Esophagus (tissue), 2 donors: ENCODE measurements around the gene DPH5. TPM values are rescaled to one million over a fixed set of nuclear protein-coding genes. Genes with fewer than 3 reads are reported as not detected.
"Not testable (repeated sequence)": the region's sequence is repeated elsewhere in the genome, so short reads cannot be mapped to it uniquely, and the experiment has no call there.

Source experiments
- H3K27ac ChIP-seq, 2 donors: one replicate each; pipeline ENCODE4 v1.5.1; 2013; ENCODE audit warnings: low read depth in 2 of 2, mild to moderate bottlenecking in 2 of 2, inconsistent platforms in 1 of 2, low read length in 1 of 2, moderate library complexity in 1 of 2
- H3K27me3 ChIP-seq, 2 donors: one replicate each; pipeline ENCODE4 v1.6.1; 2013; ENCODE audit warnings: low read length in 2 of 2, control low read depth in 1 of 2, mild to moderate bottlenecking in 1 of 2; ENCODE audit not compliant: insufficient read depth in 2 of 2, control insufficient read depth in 1 of 2
- H3K36me3 ChIP-seq, 2 donors: one replicate each; pipeline ENCODE4 v1.6.1; 2013; ENCODE audit warnings: low read length in 1 of 2; ENCODE audit not compliant: control insufficient read depth in 2 of 2, insufficient read depth in 2 of 2
- H3K4me1 ChIP-seq, 2 donors: one replicate each; pipeline ENCODE4 v1.6.1; 2013; ENCODE audit warnings: low read length in 1 of 2; ENCODE audit not compliant: control insufficient read depth in 2 of 2, insufficient read depth in 2 of 2
- H3K4me3 ChIP-seq, 2 donors: one replicate each; pipeline ENCODE4 v1.5.1; 2013; ENCODE audit warnings: low read length in 2 of 2, mild to moderate bottlenecking in 2 of 2, low read depth in 1 of 2, moderate library complexity in 1 of 2
- H3K9me3 ChIP-seq, 2 donors: one replicate each; pipeline ENCODE4 v1.6.1; 2013; ENCODE audit warnings: mild to moderate bottlenecking in 2 of 2, low read depth in 1 of 2, low read length in 1 of 2, moderate library complexity in 1 of 2; ENCODE audit not compliant: control insufficient read depth in 2 of 2, insufficient read depth in 1 of 2
- WGBS, 2 donors: extraction: QIAGEN DNeasy Blood & Tissue Kit; methylation state at CpG; one replicate each; pipeline ENCODE4 v1.1.7; 2013; 5-methylcytosine and 5-hydroxymethylcytosine counted together
- polyA plus RNA-seq, 2 donors: library from polyadenylated mRNA; stranded (reverse); fragments of 200-250 nt; gene quantifications; one replicate each; pipeline ENCODE4 v1.2.3, GENCODE V29; 2013
- donor health status: healthy with polysubstance abuse.
- donor health status: Bipolar disorder and iron deficiency.

Gene DPH5
- polyA plus RNA-seq, 2 donors, result 18.3 to 19.5 TPM

DNA sequence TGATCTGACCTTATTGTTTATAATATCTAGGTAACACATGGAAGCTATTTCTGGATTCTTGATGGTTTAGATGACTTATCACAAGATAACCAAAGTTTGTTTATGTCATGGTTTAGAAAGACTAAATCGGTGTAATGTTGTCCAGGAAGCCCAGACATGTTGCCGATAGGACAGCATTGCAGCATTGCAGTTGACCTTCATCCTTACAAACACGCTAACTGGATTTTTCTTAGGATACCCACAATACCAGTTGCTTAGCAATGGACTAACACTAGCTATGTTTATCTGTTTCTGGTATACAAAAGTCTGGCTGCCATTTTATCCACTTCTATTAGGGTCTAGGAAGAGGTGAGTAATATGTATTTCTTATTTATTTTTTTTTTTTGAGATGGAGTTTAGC is 11.7 kb upstream of the DPH5 start:
- Histone ChIP-seq H3K27ac (no peak overlapping the region), H3K9me3 (peaks cover 7 to 8% of the 10 kb centered on the region in 2 donors), H3K4me3 (no peak overlapping the region), H3K4me1 (peaks cover 0 to 2% of the 10 kb centered on the region in 2 donors), H3K27me3 (no peaks in the 10 kb centered on the region), H3K36me3 (no peaks in the 10 kb centered on the region)
- 88 to 89% methylated on average over 3 of the region's 3 CpGs for WGBS, 2 donors

GRCh38 chr1:101033017-101033416 is 7.4 kb upstream of the DPH5 start:
- no peaks in the 10 kb centered on the region for H3K27me3 ChIP-seq
- 96 to 98% methylated on average over 2 of the region's 2 CpGs for WGBS, 2 donors
- no peak overlapping the region for H3K27ac ChIP-seq
- H3K4me1 ChIP-seq, result no peaks in the 10 kb centered on the region
- H3K9me3 ChIP-seq, result no peaks in the 10 kb centered on the region
- no peak overlapping the region for H3K4me3 ChIP-seq
- no peaks in the 10 kb centered on the region for H3K36me3 ChIP-seq

DNA sequence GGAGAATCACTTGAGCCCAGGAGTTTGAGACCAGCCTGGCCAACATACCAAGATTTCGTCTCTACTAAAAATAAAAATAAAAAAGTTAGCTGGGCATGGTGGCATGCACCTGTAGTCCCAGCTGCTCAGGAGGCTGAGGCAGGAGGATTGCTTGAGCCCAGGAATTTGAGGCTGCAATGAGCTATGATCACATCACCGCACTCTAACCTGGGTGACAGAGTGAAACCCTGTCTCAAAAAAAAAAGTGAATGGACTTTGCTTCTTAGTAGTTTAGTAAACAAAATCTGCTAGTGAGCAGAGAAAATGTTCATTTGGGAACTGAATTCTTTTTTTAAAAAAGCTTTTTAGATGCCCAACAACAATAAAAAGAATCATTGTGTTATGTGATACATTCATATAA is 6.5 kb upstream of the DPH5 start:
- H3K36me3 ChIP-seq, H3K4me3 ChIP-seq, H3K27ac ChIP-seq, H3K9me3 ChIP-seq, H3K4me1 ChIP-seq, H3K27me3 ChIP-seq: not testable (repeated sequence)
- 98% methylated on average over 2 of the region's 2 CpGs for WGBS, 2 donors

DNA sequence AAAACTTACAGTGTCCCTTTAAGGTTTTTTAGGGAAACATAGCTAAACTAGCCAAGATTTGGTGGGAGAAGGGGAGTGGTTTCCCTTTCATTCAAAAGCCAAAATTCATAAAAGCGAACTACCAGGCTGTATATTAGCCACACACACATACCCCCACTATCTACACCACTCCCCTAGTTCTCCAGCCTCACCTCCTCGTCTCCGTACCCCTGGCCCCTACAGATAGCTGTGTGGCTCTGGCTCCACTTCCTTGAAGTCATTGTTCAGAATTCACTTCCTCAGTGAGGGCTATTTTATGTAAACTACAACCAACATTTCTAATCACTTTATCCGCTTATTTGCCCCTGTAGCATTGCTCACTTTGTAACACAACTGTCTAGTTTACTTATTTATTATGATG is 5.3 kb upstream of the DPH5 start:
- H3K4me1 ChIP-seq, result no peaks in the 10 kb centered on the region
- H3K4me3 ChIP-seq, result no peak overlapping the region
- 89 to 94% methylated on average over 4 of the region's 4 CpGs for WGBS, 2 donors
- H3K27ac ChIP-seq, result no peak overlapping the region
- H3K9me3 ChIP-seq, result no peaks in the 10 kb centered on the region
- no peaks in the 10 kb centered on the region for H3K27me3 ChIP-seq
- no peaks in the 10 kb centered on the region for H3K36me3 ChIP-seq

DNA sequence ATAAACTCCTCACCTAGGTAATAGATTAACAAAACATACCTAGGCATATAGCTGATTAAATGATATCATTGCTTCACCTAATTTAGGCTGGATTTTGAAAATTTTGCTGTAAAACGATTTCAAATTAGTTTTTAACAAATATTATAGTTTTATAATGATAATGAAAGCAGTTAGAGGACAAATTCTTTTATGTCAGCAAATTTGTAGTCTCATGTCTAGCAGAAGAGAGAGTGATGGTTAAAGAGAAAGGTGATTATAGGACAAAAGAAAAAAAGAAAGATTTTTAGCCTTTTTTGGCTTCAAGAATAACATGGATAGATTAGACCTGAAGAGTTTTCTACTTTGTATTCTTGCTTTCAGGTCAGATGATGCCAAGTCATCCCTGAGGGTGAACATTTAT is 3.6 kb upstream of the DPH5 start:
- WGBS, 2 donors, result 85 to 87% methylated on average over 1 of the region's 1 CpG
- H3K9me3 ChIP-seq, result no peaks in the 10 kb centered on the region
- H3K36me3 ChIP-seq, result no peaks in the 10 kb centered on the region
- H3K27ac ChIP-seq, result no peak overlapping the region
- no peaks in the 10 kb centered on the region for H3K4me1 ChIP-seq
- H3K4me3 ChIP-seq, result no peak overlapping the region
- no peaks in the 10 kb centered on the region for H3K27me3 ChIP-seq

DNA sequence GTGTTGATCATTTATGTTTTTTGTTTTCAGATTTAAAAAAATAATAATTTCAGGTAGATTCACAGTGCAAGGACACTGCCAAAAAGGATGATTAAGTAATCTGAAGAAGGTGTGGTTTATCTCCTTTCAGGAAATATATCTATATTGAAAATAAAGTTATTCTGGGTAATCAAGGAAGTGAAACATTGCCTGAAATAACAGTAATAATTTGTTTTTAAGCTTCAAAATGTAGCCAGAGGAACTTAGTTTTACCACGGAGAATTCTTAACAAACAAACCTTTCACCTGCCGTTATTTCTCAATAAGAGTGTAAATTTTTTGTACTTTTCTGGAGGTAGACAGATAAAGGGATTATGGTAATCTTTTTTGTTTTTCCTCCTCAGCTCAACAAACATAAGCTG is 2.9 kb upstream of the DPH5 start:
- no peaks in the 10 kb centered on the region for H3K4me1 ChIP-seq
- H3K27me3 ChIP-seq, result no peaks in the 10 kb centered on the region
- H3K36me3 ChIP-seq, result no peaks in the 10 kb centered on the region
- no peaks in the 10 kb centered on the region for H3K9me3 ChIP-seq
- H3K4me3 ChIP-seq, result no peak overlapping the region
- no peak overlapping the region for H3K27ac ChIP-seq
- WGBS, 2 donors, result 69 to 79% methylated on average over 2 of the region's 2 CpGs

- WGBS, 2 donors, result 91 to 92% methylated on average over 6 of the region's 6 CpGs
- Histone ChIP-seq H3K27me3 (no peaks in the 10 kb centered on the region), H3K36me3 (no peaks in the 10 kb centered on the region), H3K27ac (no peak overlapping the region), H3K4me3 (no peak overlapping the region), H3K9me3 (no peaks in the 10 kb centered on the region), H3K4me1 (no peaks in the 10 kb centered on the region)
Measured at GRCh38 chr1:101027194-101027772, 1.7 kb upstream of the DPH5 start.

DNA sequence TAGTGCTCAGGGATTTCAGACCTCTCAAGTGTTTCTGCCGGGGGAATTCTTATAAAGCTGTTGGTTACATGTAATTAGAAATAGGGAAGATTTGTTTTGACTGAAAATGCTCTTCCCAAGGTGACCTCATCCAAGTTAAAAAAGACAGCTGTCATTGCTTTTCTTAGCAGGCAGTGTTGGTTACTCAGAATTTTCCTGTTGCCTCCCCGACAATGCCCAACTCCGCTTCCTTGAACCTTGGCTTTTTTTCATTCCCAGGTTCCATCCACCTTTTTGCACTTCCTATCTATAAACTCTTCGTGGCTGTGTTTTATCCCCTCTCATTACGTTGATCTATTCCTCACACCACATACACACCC is 825 bp upstream of the DPH5 start:
- peak overlapping the region; percentile 69 to 73 for H3K4me3 ChIP-seq
- H3K27ac ChIP-seq, result peak overlapping the region in 1 of 2 donors; percentile 83
- H3K36me3 ChIP-seq, result no peaks in the 10 kb centered on the region
- 35 to 39% methylated on average over 5 of the region's 5 CpGs for WGBS, 2 donors
- no peaks in the 10 kb centered on the region for H3K27me3 ChIP-seq
- no peaks in the 10 kb centered on the region for H3K9me3 ChIP-seq
- H3K4me1 ChIP-seq, result no peaks in the 10 kb centered on the region

DNA sequence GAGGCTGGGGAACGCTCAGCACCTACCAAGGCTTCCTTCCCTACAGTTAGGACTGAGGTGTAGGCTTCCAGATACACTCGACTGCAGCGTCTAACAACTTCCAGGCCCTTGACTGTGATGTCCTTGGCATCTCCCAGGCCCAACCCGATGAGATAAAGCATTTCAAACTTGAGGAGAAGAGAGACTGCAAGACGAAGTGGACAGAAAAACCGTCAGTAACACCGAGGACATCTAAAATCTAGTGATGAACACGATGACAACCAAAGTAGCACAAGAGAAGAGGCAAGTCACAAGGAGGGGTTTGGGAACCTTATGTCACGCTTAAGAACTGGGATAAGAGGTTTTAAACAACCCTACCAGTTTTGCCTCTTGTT is 314 bp downstream of the DPH5 start:
- Histone ChIP-seq H3K27me3 (no peaks in the 10 kb centered on the region), H3K27ac (peak overlapping the region; percentile 81 to 83), H3K4me3 (peak overlapping the region; percentile 69 to 73), H3K4me1 (no peaks in the 10 kb centered on the region), H3K36me3 (no peaks in the 10 kb centered on the region), H3K9me3 (no peaks in the 10 kb centered on the region)
- 1% methylated on average over 9 of the region's 9 CpGs for WGBS, 2 donors

- no peak overlapping the region for H3K4me3 ChIP-seq
- WGBS, 2 donors, result 75 to 85% methylated on average over 3 of the region's 3 CpGs
- H3K27me3 ChIP-seq, result no peaks in the 10 kb centered on the region
Measured at GRCh38 chr1:101022294-101022693, 3.3 kb downstream of the DPH5 start.

More at GRCh38 chr1:101022294-101022693, 3.3 kb downstream of the DPH5 start:
- H3K27ac ChIP-seq, result no peak overlapping the region
- no peaks in the 10 kb centered on the region for H3K4me1 ChIP-seq
- no peaks in the 10 kb centered on the region for H3K9me3 ChIP-seq
- H3K36me3 ChIP-seq, result peaks cover 0 to 2% of the 10 kb centered on the region in 2 donors
